Hepatocyte (in vitro differentiated cells): ENCODE data around the gene HSPA12A. TPM values are rescaled to one million over a fixed set of nuclear protein-coding genes. Genes with fewer than 3 reads are reported as not detected.

Experiments
- DNase-seq: peaks from one replicate; pipeline ENCODE4 v3.0.0-alpha.2; 2016; ENCODE audit warnings: low spot score
- H2AFZ ChIP-seq: fragments of 200-600 bp; sonication (generic); 2 replicates; pipeline ENCODE4 v1.6.0; 2016; ENCODE audit warnings: antibody characterized with exemption, mild to moderate bottlenecking
- H3K27ac ChIP-seq: fragments of 200-600 bp; sonication (generic); 2 replicates; pipeline ENCODE4 v1.5.1; 2016; ENCODE audit warnings: mild to moderate bottlenecking
- H3K27me3 ChIP-seq: fragments of 200-600 bp; sonication (generic); 2 replicates; pipeline ENCODE4 v1.6.1; 2016
- H3K36me3 ChIP-seq: fragments of 200-600 bp; sonication (generic); replicated peaks from 2 replicates; pipeline ENCODE4 v1.5.1; 2016; ENCODE audit warnings: low read depth; ENCODE audit not compliant: insufficient read depth
- H3K4me1 ChIP-seq: fragments of 200-600 bp; sonication (generic); 2 replicates; pipeline ENCODE4 v1.5.1; 2016; ENCODE audit warnings: mild to moderate bottlenecking, moderate library complexity; ENCODE audit not compliant: insufficient read depth
- H3K4me2 ChIP-seq: fragments of 200-600 bp; sonication (generic); 2 replicates; pipeline ENCODE4 v1.6.0; 2016
- H3K4me3 ChIP-seq: fragments of 200-600 bp; sonication (generic); 2 replicates; pipeline ENCODE4 v1.5.1; 2016; ENCODE audit warnings: mild to moderate bottlenecking
- H3K79me2 ChIP-seq: fragments of 200-600 bp; sonication (generic); 2 replicates; pipeline ENCODE4 v1.6.0; 2017; ENCODE audit warnings: mild to moderate bottlenecking
- H3K9me2 ChIP-seq: fragments of 200-600 bp; sonication (generic); replicated peaks from 2 replicates; pipeline ENCODE4 v1.6.0; 2017; ENCODE audit warnings: mild to moderate bottlenecking; ENCODE audit not compliant: insufficient read depth
- H3K9me3 ChIP-seq: fragments of 200-600 bp; sonication (generic); 2 replicates; pipeline ENCODE4 v1.5.1; 2016; ENCODE audit warnings: low read depth, mild to moderate bottlenecking
- H4K20me1 ChIP-seq: fragments of 200-600 bp; sonication (generic); 2 replicates; pipeline ENCODE4 v1.6.0; 2016; ENCODE audit warnings: mild to moderate bottlenecking; ENCODE audit not compliant: insufficient read depth, poor library complexity, severe bottlenecking
- CTCF ChIP-seq: fragments of 200-600 bp; sonication (generic); IDR thresholded peaks from 2 replicates; pipeline ENCODE4 v1.5.1; 2016; ENCODE audit warnings: antibody characterized with exemption, mild to moderate bottlenecking; ENCODE audit not compliant: poor library complexity
- EZH2 ChIP-seq: fragments of 200-600 bp; sonication (generic); IDR thresholded peaks from 2 replicates; pipeline ENCODE4 v1.6.1; 2016; ENCODE audit warnings: antibody characterized with exemption, mild to moderate bottlenecking, borderline replicate concordance
- EZH2phosphoT487 ChIP-seq: fragments of 200-600 bp; sonication (generic); IDR thresholded peaks from one replicate; pipeline ENCODE4 v1.6.1; 2018; ENCODE audit warnings: antibody characterized with exemption, mild to moderate bottlenecking, low read depth, moderate library complexity; ENCODE audit not compliant: unreplicated experiment, severe bottlenecking
- WGBS: methylation state at CpG from one replicate; pipeline ENCODE4 v1.1.6; 2016; ENCODE audit warnings: low lambda C conversion rate; ENCODE audit errors: missing lambda C conversion rate; 5-methylcytosine and 5-hydroxymethylcytosine counted together
- polyA plus RNA-seq: library from polyadenylated mRNA; unstranded; fragments of >200 nt; fragmentation: Nextera tagmentation; extraction: Ambion mirVana; gene quantifications from 2 replicates; pipeline ENCODE4 v1.2.1, GENCODE V29; 2016
- total RNA-seq: library from RNA; depleted of rRNA; stranded (reverse); fragments of >200 nt; gene quantifications from 2 replicates; pipeline ENCODE4 v1.2.3, GENCODE V29; 2014

HSPA12A gene
- total and polyA plus RNA-seq, 2 experiments from 2014 or later, result 8.7 to 9.9 TPM

GRCh38 chr10:116752969-116753665 is 10.8 kb upstream of the HSPA12A start:
- Histone ChIP-seq H3K79me2 (no peaks in the 10 kb centered on the region), H3K27ac (no peak overlapping the region), H3K4me2 (no peak overlapping the region), H4K20me1 (no peaks in the 10 kb centered on the region), H3K27me3 (peaks cover 3% of the 10 kb centered on the region), H3K4me1 (no peaks in the 10 kb centered on the region), H3K9me3 (no peaks in the 10 kb centered on the region), H2AFZ (no peak overlapping the region), H3K4me3 (no peak overlapping the region), H3K9me2 (no peaks in the 10 kb centered on the region), H3K36me3 (no peaks in the 10 kb centered on the region)
- TF ChIP-seq CTCF, result no peak
- TF ChIP-seq EZH2, result no peak
- no peak for TF ChIP-seq EZH2phosphoT487
- DNase-seq, result no peak
- 91% methylated on average over 4 of the region's 4 CpGs for WGBS

- Histone ChIP-seq H3K36me3 (no peaks in the 10 kb centered on the region), H3K9me3 (no peaks in the 10 kb centered on the region), H2AFZ (no peak overlapping the region), H3K79me2 (no peaks in the 10 kb centered on the region), H4K20me1 (no peaks in the 10 kb centered on the region), H3K4me2 (no peak overlapping the region), H3K27me3 (peaks cover 3% of the 10 kb centered on the region), H3K27ac (no peak overlapping the region), H3K4me3 (no peak overlapping the region), H3K9me2 (no peaks in the 10 kb centered on the region), H3K4me1 (no peaks in the 10 kb centered on the region)
- no peak for DNase-seq
- WGBS, result 80% methylated on average over 1 of the region's 1 CpG
- TF ChIP-seq EZH2phosphoT487, result no peak
- TF ChIP-seq CTCF, result no peak
- no peak for TF ChIP-seq EZH2
Measured at GRCh38 chr10:116752563-116752962, 10.2 kb upstream of the HSPA12A start.

- peaks cover 3% of the 10 kb centered on the region for H3K27me3 ChIP-seq
- no peak overlapping the region for H3K4me3 ChIP-seq
- no peaks in the 10 kb centered on the region for H3K4me1 ChIP-seq
- H4K20me1 ChIP-seq, result no peaks in the 10 kb centered on the region
- H3K4me2 ChIP-seq, result no peak overlapping the region
- H2AFZ ChIP-seq, result no peak overlapping the region
- DNase-seq, result no peak
- H3K36me3 ChIP-seq, result no peaks in the 10 kb centered on the region
- no peaks in the 10 kb centered on the region for H3K9me2 ChIP-seq
- WGBS, result 95% methylated on average over 1 of the region's 1 CpG
- no peaks in the 10 kb centered on the region for H3K9me3 ChIP-seq
- peak overlapping the region; percentile 38 for H3K27ac ChIP-seq
- TF ChIP-seq EZH2, result no peak
- no peak for TF ChIP-seq CTCF
- no peak for TF ChIP-seq EZH2phosphoT487
- no peaks in the 10 kb centered on the region for H3K79me2 ChIP-seq
Measured at GRCh38 chr10:116748471-116748870, 6.1 kb upstream of the HSPA12A start.
